T-helper 2 cell (primary cell): ENCODE results near the gene LRRC28.

ENCODE experiments used
- DNase-seq, 5 experiments: peaks; one replicate each; pipeline versions ENCODE4 v3.0.0 to v3.0.0-alpha.2; 2012 to 2022

LRRC28 gene

DNA sequence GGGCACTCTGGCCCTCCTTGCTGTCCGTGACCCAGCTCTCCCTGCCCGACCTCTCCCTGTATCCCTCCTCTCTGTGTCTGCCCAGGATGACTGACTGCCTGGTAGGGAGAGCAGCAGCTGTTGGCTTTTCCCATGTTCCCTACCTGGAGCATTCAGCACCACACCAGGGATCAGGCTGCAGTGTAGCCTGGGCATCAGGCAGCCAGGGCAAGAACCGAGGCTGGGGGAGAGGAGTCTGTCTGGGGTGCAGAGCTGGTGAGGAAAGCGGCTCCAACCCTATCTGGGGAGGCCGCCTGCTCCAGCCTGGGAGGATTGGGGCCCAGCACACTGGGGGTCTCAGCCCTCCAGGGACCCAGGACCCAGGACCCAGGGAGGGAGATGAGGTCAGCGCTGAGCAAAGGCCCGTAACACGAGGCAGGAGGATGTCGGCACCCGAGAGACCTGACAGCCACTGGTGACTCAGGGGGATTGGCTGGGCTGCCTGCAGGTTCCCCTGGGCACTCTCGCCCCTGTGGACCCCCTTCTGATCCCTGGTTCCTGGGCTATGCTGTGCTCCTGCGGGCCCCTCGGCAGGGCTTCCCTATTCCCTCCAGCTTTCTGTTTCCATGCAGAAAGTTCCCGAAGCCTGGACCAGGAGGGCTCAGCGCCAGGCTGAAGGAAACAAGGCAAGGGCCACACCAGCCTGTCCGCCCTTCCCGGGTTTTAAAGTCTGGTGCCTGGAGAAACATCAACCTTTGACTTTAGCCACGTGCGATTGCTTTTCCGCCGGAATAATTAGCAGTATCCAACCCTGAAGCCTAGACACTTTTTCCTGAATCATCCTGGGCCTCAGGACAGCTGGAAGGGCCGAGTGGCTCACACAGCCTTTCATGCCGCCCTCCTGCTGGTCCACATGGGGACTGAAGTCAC, 186.3 kb downstream of the LRRC28 start:
- DNase-seq, result no peak

DNA sequence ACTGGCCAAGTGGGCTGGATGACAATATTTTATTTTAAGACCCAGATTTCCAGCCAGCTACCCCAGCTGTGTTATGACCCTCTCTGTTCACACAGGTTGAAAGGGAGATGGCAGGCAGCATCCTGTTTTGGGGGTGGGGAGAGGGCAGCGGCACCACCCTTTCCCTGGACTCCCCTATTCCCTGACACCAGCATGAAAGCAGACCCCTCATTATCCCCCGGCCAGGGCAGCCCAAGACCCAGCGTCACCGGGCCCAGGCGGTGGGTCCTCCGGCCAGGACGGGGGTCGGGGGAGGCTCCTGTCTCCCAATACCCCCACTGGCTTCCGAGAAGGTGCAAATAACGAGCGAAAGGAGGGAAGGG, 186.9 kb downstream of the LRRC28 start:
- DNase-seq, result no peak

DNA sequence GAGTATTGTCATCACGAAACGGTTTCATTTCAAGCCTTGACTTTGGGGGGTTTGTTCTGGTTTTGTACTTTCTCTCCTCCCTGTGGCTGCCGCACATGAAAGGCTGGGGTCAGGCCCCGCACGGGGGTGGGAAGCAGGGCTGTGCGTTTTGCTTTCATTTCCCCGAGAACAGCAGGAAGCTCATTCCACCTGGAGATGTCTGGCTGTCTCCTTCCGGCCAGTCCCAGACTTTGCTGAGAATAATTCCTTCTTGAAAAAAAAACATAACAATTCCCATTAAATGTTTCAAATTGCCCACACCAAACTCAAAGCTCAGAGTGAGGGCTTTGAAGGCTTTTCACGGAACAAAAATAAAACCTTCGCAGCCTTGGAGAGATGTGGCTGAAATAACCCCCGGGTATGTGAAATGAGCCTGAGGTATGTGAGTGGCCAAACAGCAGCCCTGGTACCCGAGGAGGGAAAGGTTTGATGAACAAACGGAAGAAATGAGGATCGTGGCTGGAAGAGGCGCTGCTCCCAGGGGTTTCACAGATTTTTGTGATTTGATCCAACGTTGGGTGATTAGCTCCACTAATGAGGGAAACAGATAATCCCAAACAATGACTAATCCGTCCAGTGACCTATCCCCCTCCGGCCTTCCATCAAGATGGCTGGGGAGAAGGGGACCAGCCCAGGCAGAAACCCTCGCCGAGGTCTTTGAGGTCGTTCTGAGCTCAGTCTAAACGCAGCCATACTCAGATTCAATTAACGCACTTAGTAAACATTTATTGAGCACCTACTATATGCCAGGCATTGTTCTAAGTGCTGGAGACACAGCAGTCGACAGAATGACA, 187.6 kb downstream of the LRRC28 start:
- no peak for DNase-seq

DNA sequence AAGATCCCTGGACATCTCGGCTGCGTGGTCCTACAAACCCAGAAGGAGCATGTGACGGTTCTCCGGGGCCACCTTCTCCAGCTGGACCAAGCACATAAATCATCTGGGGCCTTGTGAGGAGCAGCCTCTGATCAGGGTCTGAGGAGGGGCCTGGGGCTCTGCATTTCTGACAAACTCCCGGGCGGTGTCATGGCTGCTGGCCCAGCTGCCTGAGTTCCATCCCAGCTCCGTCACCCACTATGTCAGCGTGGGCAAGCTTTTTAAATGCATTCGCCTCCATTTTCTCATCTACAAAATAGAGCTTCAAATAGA, 188.2 kb downstream of the LRRC28 start:
- no peak for DNase-seq

DNA sequence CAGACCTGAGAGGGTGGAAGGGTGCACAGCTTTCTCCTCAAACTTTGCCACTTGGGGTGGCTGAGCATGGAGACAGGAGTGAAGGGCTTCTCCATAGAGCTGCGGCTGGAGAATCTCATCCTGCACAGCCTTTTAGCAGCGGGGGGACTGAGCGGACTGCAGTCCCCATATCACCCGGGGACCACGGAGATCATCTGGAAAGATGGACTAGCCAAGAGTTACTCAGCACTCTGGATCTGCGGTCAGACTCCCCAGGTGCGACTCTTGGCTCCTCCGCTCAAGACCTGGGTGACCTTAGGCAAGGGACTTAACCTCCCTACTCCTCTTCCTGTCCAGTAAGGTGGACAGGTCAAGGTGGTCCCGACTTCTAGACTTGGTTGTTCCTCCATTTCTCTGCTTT, 188.7 kb downstream of the LRRC28 start:
- no peak for DNase-seq
